GM04503 (cell line): Measurements from ENCODE around the gene TLK2.
A peak's percentile ranks its signal among the peaks of the same experiment; 100 is the strongest.

ENCODE experiments used
- DNase-seq: peaks from one replicate; pipeline ENCODE4 v3.0.0-alpha.2; 2012; ENCODE audit warnings: low read depth

Gene TLK2

GRCh38 chr17:62629556-62630364, 151.1 kb downstream of the TLK2 start:
- DNase-seq, result no peak

- no peak for DNase-seq
Measured at GRCh38 chr17:62630365-62631085, 151.9 kb downstream of the TLK2 start.

- DNase-seq, result no peak
Measured at GRCh38 chr17:62631086-62631935, 152.7 kb downstream of the TLK2 start.

GRCh38 chr17:62631936-62632924, 153.6 kb downstream of the TLK2 start:
- no peak for DNase-seq

GRCh38 chr17:62637809-62638208, 159.2 kb downstream of the TLK2 start:
- DNase-seq, result no peak

- DNase-seq, result no peak
Measured at GRCh38 chr17:62641153-62641552, 162.5 kb downstream of the TLK2 start.

GRCh38 chr17:62641951-62642350, 163.3 kb downstream of the TLK2 start:
- no peak for DNase-seq

GRCh38 chr17:62643496-62643895, 164.9 kb downstream of the TLK2 start:
- no peak for DNase-seq

GRCh38 chr17:62644487-62645173, 166.0 kb downstream of the TLK2 start:
- DNase-seq, result no peak

GRCh38 chr17:62648251-62648955, 169.8 kb downstream of the TLK2 start:
- no peak for DNase-seq

GRCh38 chr17:62648956-62649294, 170.3 kb downstream of the TLK2 start:
- DNase-seq, result no peak

GRCh38 chr17:62649570-62649969, 170.9 kb downstream of the TLK2 start:
- no peak for DNase-seq

GRCh38 chr17:62650587-62650986, 172.0 kb downstream of the TLK2 start:
- DNase-seq, result no peak

- no peak for DNase-seq
Measured at GRCh38 chr17:62652251-62653001, 173.8 kb downstream of the TLK2 start.

- no peak for DNase-seq
Measured at GRCh38 chr17:62653002-62653825, 174.6 kb downstream of the TLK2 start.

- peak; percentile 77 for DNase-seq
Measured at GRCh38 chr17:62653826-62654761, 175.5 kb downstream of the TLK2 start.

GRCh38 chr17:62655656-62656055, 177.0 kb downstream of the TLK2 start:
- no peak for DNase-seq
